ENCODE measurements around the gene SPTSSB. TPM values are rescaled to one million over a fixed set of nuclear protein-coding genes. Genes with fewer than 3 reads are reported as not detected.

SPTSSB gene
- total and polyA plus RNA-seq, 11 donors = 0.09 to 0.58 (median 0.36) TPM; not detected in 5

- intact Hi-C loops (cut with DNase I) = loop anchor here in 3 of 10 donors (5.0 to 10.0 kb wide), 6 partner anchors 140 to 717 kb away; no protein-coding TSS in a partner anchor
- ATAC-seq = no peak
- TF ChIP-seq POLR2A (IDR thresholded peaks at IDR 0.05) (no peak), CTCF (IDR thresholded peaks at IDR 0.05) (no peak)
- no peak for DNase-seq
- Histone ChIP-seq H3K36me3 (no peaks in the 10 kb centered on the region), H3K27ac (no peak overlapping the region), H3K9me3 (no peaks in the 10 kb centered on the region), H3K4me1 (peaks cover 0 to 43% (median 20%) of the 10 kb centered on the region in 12 donors), H3K4me3 (no peak overlapping the region), H3K27me3 (no peaks in the 10 kb centered on the region)
- 90 to 96% (median 91%) methylated on average over 1 of the region's 1 CpG for WGBS, 4 donors
These were observed 40.8 kb upstream of the SPTSSB start for GRCh38 chr3:161412123-161412522.

GRCh38 chr3:161409858-161410257 is 38.5 kb upstream of the SPTSSB start:
- TF ChIP-seq POLR2A (IDR thresholded peaks at IDR 0.05) = no peak
- no peak for ATAC-seq
- no peak for DNase-seq
- peaks cover 0 to 26% (median 13%) of the 10 kb centered on the region in 12 donors for H3K4me1 ChIP-seq
- intact Hi-C loops (cut with DNase I) = loop anchor here in 6 of 10 donors (5.0 to 10.0 kb wide), 7 partner anchors 105 to 715 kb away; no protein-coding TSS in a partner anchor
- no peaks in the 10 kb centered on the region for H3K9me3 ChIP-seq
- H3K27me3 ChIP-seq = no peaks in the 10 kb centered on the region
- no peak overlapping the region for H3K4me3 ChIP-seq
- no peak overlapping the region for H3K27ac ChIP-seq
- no peaks in the 10 kb centered on the region for H3K36me3 ChIP-seq
- 77 to 87% (median 82%) methylated on average over 3 of the region's 3 CpGs for WGBS, 4 donors

- TF ChIP-seq POLR2A (IDR thresholded peaks at IDR 0.05) (no peak), CTCF (IDR thresholded peaks at IDR 0.05) (peak in 11 of 12 donors; percentile 26 to 65 (median 52))
- H3K9me3 ChIP-seq = no peaks in the 10 kb centered on the region
- peak in 2 of 4 donors; percentile 45 to 47 for ATAC-seq
- peaks cover 0 to 22% (median 13%) of the 10 kb centered on the region in 12 donors for H3K4me1 ChIP-seq
- 25 to 57% (median 45%) methylated on average over 3 of the region's 3 CpGs for WGBS, 4 donors
- H3K36me3 ChIP-seq = no peaks in the 10 kb centered on the region
- intact Hi-C loops (cut with DNase I) = loop anchor here in 4 of 10 donors (5.0 to 10.0 kb wide), 2 partner anchors 104 to 137 kb away; no protein-coding TSS in a partner anchor
- H3K27ac ChIP-seq = no peak overlapping the region
- no peak overlapping the region for H3K4me3 ChIP-seq
- no peaks in the 10 kb centered on the region for H3K27me3 ChIP-seq
- DNase-seq = peak in 2 of 5 donors; percentile 23 to 25
These were observed 37.8 kb upstream of the SPTSSB start for GRCh38 chr3:161409069-161409468.

GRCh38 chr3:161406594-161407555 is 35.6 kb upstream of the SPTSSB start:
- TF ChIP-seq CTCF (IDR thresholded peaks at IDR 0.05) (no peak), POLR2A (IDR thresholded peaks at IDR 0.05) (no peak)
- no peak for DNase-seq
- WGBS, 4 donors = 41 to 46% (median 42%) methylated on average over 1 of the region's 1 CpG
- H3K27ac ChIP-seq = no peak overlapping the region
- no peak overlapping the region for H3K4me3 ChIP-seq
- no peaks in the 10 kb centered on the region for H3K27me3 ChIP-seq
- no peak for ATAC-seq
- intact Hi-C loops (cut with DNase I) = loop anchor here in 4 of 10 donors (5.0 to 10.0 kb wide), 2 partner anchors 102 to 135 kb away; no protein-coding TSS in a partner anchor
- H3K36me3 ChIP-seq = no peaks in the 10 kb centered on the region
- H3K9me3 ChIP-seq = no peaks in the 10 kb centered on the region
- peaks cover 0 to 7% (median 0%) of the 10 kb centered on the region in 12 donors for H3K4me1 ChIP-seq
